Right lobe of liver (tissue), 6 donors: Measurements from ENCODE around the gene BCL2. TPM values are rescaled to one million over a fixed set of nuclear protein-coding genes. Genes with fewer than 3 reads are reported as not detected.

Experiments
- ATAC-seq, 4 donors: fragments of 200-7000 bp; cut with Tn5 transposase; one replicate each; pipeline ENCODE4 v1.9.1; 2020; ENCODE audit warnings: mild to moderate bottlenecking in 4 of 4, moderate library complexity in 4 of 4
- DNase-seq, 3 donors: peaks; one replicate each; pipeline ENCODE4 v3.0.0-alpha.2; 2020
- H3K27ac ChIP-seq, 3 donors: fragments of 200-600 bp; one replicate each; pipeline ENCODE4 v1.8.0; 2022
- H3K27me3 ChIP-seq, 2 donors: fragments of 200-600 bp; one replicate each; pipeline ENCODE4 v1.8.0; 2022
- H3K36me3 ChIP-seq, 4 donors: fragments of 200-600 bp; sonication (generic) in 1 of 4; one replicate each; pipeline versions ENCODE4 v1.5.1 to v1.8.0; 2017 to 2022; ENCODE audit warnings: control low read depth in 1 of 4
- H3K4me1 ChIP-seq, 4 donors: fragments of 200-600 bp; sonication (generic) in 1 of 4; one replicate each; pipeline versions ENCODE4 v1.5.1 to v1.8.0; 2017 to 2022; ENCODE audit warnings: control low read depth in 1 of 4
- H3K4me3 ChIP-seq, 3 donors: fragments of 200-600 bp; one replicate each; pipeline ENCODE4 v1.8.0; 2022
- H3K9me3 ChIP-seq, 4 donors: fragments of 200-600 bp; sonication (generic) in 1 of 4; one replicate each; pipeline versions ENCODE4 v1.5.1 to v1.8.0; 2017 to 2022; ENCODE audit warnings: control low read depth in 1 of 4
- POLR2A ChIP-seq: fragments of 450-650 bp; IDR thresholded peaks from one replicate; pipeline ENCODE4 v1.6.1; 2017; ENCODE audit warnings: antibody characterized with exemption, mild to moderate bottlenecking
- WGBS: methylation state at CpG from one replicate; pipeline ENCODE4 v1.1.6; 2018; ENCODE audit warnings: low coverage, low lambda C conversion rate; ENCODE audit not compliant: insufficient coverage; ENCODE audit errors: missing lambda C conversion rate; 5-methylcytosine and 5-hydroxymethylcytosine counted together
- intact Hi-C, 2 donors: fragments of 100-400 bp; cut with DNase I; formaldehyde crosslinking; loops; one replicate each; pipeline versions ENCODE4 v1.11.2 to v1.14.1; 2022
- total RNA-seq, 6 experiments: library from RNA; depleted of rRNA in 2 of 6; stranded (reverse); fragments of >200 nt in 2 of 6; fragmentation: NEBNext Ultra II Directional in 3 of 6; extraction: Animal tissue kit (Norgen Biotek cat#: 25700) in 3 of 6; gene quantifications; one replicate each; pipeline versions ENCODE4 v1.1.0 to v1.2.4, GENCODE V29; 2016 to 2023
- TF ChIP-seq, protein P1 (sequence below), 4 donors: fragments of 200-600 bp in 3 of 4; fragments of 450-650 bp in 1 of 4; IDR thresholded peaks; one replicate each; pipeline versions ENCODE4 v1.5.1 to v1.8.0; 2016 to 2022; ENCODE audit warnings: antibody characterized with exemption in 4 of 4, mild to moderate bottlenecking in 2 of 4
- donor health status: DM: no; HTN: yes; CAD: no.
- donor health status: DM: no; HTN: no; CAD: no.
- donor health status: DM: no; HTN: no; CAD: no.
- donor health status: DM: no; HTN: yes; CAD: no.
- donor health status: DM: no; HTN: yes; CAD: no.

BCL2 gene
- total RNA-seq, 6 experiments from 2014 or later: 0.73 to 4.7 (median 2.7) TPM

DNA sequence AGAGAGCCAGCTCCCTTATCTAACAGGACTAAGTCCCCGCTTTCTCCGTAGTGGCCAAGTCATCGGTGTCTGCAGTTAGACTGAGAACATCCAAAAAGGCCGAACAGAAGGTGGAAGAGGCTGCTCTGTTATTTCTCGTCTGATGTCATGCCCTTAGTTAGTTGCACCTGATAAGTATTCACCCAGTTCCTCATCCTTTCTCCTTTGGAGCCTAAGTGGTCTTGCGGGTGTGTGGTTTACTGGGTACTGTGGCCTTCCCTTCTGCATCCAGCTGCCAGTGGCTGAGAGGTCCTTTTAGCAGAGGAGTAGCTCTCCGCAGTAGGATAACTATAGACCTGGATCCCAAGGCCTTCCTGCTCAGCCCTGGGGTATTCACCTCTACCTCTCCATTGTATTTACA, 211.6 kb downstream of the BCL2 start:
- H3K4me3 ChIP-seq: no peak overlapping the region
- 76% methylated on average over 4 of the region's 7 CpGs for WGBS
- TF ChIP-seq, protein P1, sequence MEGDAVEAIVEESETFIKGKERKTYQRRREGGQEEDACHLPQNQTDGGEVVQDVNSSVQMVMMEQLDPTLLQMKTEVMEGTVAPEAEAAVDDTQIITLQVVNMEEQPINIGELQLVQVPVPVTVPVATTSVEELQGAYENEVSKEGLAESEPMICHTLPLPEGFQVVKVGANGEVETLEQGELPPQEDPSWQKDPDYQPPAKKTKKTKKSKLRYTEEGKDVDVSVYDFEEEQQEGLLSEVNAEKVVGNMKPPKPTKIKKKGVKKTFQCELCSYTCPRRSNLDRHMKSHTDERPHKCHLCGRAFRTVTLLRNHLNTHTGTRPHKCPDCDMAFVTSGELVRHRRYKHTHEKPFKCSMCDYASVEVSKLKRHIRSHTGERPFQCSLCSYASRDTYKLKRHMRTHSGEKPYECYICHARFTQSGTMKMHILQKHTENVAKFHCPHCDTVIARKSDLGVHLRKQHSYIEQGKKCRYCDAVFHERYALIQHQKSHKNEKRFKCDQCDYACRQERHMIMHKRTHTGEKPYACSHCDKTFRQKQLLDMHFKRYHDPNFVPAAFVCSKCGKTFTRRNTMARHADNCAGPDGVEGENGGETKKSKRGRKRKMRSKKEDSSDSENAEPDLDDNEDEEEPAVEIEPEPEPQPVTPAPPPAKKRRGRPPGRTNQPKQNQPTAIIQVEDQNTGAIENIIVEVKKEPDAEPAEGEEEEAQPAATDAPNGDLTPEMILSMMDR (IDR thresholded peaks at IDR 0.05): no peak
- no peak for TF ChIP-seq POLR2A
- H3K27ac ChIP-seq: no peak overlapping the region
- H3K36me3 ChIP-seq: no peaks in the 10 kb centered on the region
- intact Hi-C loops: no loop called here
- ATAC-seq (no peak), DNase-seq (no peak)
- H3K27me3 ChIP-seq: no peaks in the 10 kb centered on the region
- H3K9me3 ChIP-seq: no peaks in the 10 kb centered on the region
- H3K4me1 ChIP-seq: no peaks in the 10 kb centered on the region

DNA sequence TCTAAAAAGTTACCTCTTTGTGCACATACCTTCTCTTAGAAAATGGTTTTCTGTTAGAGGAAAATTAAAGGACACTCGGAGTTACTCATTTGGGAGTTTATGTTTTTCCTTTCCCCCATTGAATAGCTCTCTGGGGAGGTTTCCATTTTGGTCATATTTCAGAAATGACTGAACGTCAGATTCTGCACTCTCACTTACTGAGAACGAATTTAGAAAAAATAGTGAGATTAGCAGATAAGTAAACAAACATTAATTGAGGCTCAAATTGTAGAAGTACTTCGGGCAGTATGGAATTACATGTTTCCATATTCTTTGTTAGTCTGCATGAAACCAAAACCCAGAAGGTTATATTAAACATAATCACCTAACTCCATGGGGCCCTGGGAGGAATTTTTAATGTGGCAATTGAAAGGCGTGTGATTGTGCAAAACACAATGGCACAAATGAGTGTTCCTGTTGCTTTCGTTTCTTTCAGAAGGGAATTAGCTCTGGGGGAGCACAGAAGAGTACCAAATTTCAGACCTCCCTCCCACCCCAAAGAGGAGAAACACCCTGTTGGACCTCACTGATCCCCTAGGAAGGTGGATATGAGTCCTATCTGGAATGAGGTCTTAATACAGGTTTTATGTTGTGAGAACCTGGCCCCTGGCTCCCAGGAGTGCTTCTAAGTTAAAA, 212.3 kb downstream of the BCL2 start:
- WGBS: 57% methylated on average over 6 of the region's 6 CpGs
- DNase-seq (no peak), ATAC-seq (no peak)
- no peaks in the 10 kb centered on the region for H3K4me1 ChIP-seq
- intact Hi-C loops: no loop called here
- H3K9me3 ChIP-seq: no peaks in the 10 kb centered on the region
- TF ChIP-seq, protein P1 (IDR thresholded peaks at IDR 0.05): no peak
- no peak for TF ChIP-seq POLR2A
- no peaks in the 10 kb centered on the region for H3K36me3 ChIP-seq
- no peak overlapping the region for H3K4me3 ChIP-seq
- H3K27ac ChIP-seq: no peak overlapping the region
- H3K27me3 ChIP-seq: no peaks in the 10 kb centered on the region

DNA sequence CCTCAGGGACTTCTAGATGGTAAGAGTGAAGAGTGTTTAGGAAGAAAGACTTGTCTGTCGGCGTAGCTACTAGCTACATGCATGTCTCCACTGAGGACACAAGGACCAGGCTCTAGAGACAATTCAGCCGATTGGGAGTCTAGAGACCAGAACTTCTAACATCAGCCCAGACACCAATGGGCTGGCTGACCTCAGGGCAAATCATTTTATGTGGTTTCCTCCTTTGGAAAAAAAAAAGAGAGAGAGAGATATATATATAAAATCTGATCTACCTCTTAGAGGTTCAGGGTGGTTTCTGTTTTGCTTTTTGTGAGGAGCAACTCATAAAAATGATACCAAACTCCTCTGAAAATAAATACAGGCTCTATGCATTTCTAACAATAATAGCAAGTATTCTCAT, 212.8 kb downstream of the BCL2 start:
- ATAC-seq (no peak), DNase-seq (no peak)
- intact Hi-C loops: no loop called here
- Histone ChIP-seq H3K36me3 (no peaks in the 10 kb centered on the region), H3K4me1 (no peaks in the 10 kb centered on the region), H3K4me3 (no peak overlapping the region), H3K27ac (no peak overlapping the region), H3K9me3 (no peaks in the 10 kb centered on the region), H3K27me3 (no peaks in the 10 kb centered on the region)
- WGBS: 76% methylated on average over 3 of the region's 3 CpGs
- TF ChIP-seq POLR2A: no peak
- TF ChIP-seq, protein P1 (IDR thresholded peaks at IDR 0.05): no peak

DNA sequence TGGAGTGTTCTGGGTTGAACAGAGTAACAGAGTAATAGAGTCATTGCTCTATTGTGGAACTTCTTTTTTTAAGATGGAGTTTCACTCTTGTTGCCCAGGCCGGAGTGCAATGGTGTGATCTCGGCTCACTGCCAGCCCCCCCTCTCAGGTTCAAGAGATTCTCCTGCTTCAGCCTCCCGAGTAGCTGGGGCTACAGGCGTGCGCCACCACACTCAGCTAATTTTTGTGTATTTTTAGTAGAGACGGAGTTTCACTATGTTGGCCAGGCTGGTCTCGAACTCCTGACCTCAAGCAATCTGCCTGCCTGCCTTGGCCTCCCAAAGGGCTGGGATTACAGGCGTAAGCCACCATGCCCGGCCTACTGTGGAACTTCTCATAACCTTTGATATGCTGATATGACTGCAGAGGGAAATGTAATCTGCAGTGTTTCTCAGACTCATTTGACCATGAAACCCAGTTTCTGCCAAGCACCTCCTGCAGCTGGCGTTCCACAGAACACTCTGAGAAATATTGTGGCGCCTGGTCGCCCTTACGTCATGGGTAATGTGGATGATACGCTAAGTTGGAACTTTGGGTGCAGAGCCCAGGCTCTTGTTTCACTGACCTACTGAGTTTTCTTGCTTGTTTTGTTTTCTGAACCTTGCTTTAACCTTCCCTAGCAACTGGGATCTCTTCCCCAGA, 213.8 kb downstream of the BCL2 start:
- no CpG with 5 or more reads among the region's 14 CpGs for WGBS
- H3K27ac ChIP-seq: no peak overlapping the region
- TF ChIP-seq POLR2A: no peak
- TF ChIP-seq, protein P1 (IDR thresholded peaks at IDR 0.05): no peak
- no peaks in the 10 kb centered on the region for H3K36me3 ChIP-seq
- H3K4me3 ChIP-seq: no peak overlapping the region
- ATAC-seq: no peak
- DNase-seq: no peak
- H3K4me1 ChIP-seq: no peaks in the 10 kb centered on the region
- H3K9me3 ChIP-seq: no peaks in the 10 kb centered on the region
- intact Hi-C loops: no loop called here
- H3K27me3 ChIP-seq: no peaks in the 10 kb centered on the region
